ENCODE data around the gene NR5A2.

GRCh38 chr1:200180821-200181220 lies 153.3 kb downstream of the NR5A2 start:
- TF ChIP-seq CTCF (IDR thresholded peaks at IDR 0.05 in 2 of 3, conservative IDR thresholded peaks at IDR 0.05 in 1 of 3; ENCODE audit: control insufficient read depth in 2 of 3, extremely low read depth in 1 of 3, insufficient read depth in 1 of 3, low read depth in 3 of 3, low read length in 3 of 3) (peak in 1 of 3 experiments; percentile 17; a peak in 1 of 6 replicates), EP300 (IDR thresholded peaks at IDR 0.05; ENCODE audit: borderline replicate concordance in 1 of 2, control insufficient read depth in 1 of 2, low read depth in 2 of 2, low read length in 2 of 2) (no peak), BACH1 (IDR thresholded peaks at IDR 0.05; ENCODE audit: borderline replicate concordance) (no peak), NFIC (IDR thresholded peaks at IDR 0.05; ENCODE audit: low read depth, low read length) (no peak), NFYB (IDR thresholded peaks at IDR 0.05; ENCODE audit: insufficient read depth, low read depth, low read length) (no peak), CHD2 (IDR thresholded peaks at IDR 0.05; ENCODE audit: borderline replicate concordance, low read depth, low read length) (no peak), HCFC1 (IDR thresholded peaks at IDR 0.05; ENCODE audit: low read length) (no peak), SUZ12 (IDR thresholded peaks at IDR 0.05; ENCODE audit: unreplicated experiment) (no peak), ZBTB33 (IDR thresholded peaks at IDR 0.05) (no peak), BHLHE40 (IDR thresholded peaks at IDR 0.05; ENCODE audit: borderline replicate concordance in 1 of 2, low read depth in 2 of 2, low read length in 1 of 2) (no peak), GATAD2B (conservative IDR thresholded peaks at IDR 0.05; ENCODE audit: low read depth) (no peak)

All from GM12878 (cell line).